HepG2 (cell line): ENCODE results near the gene SMAP2. TPM values are rescaled to one million over a fixed set of nuclear protein-coding genes. Genes with fewer than 3 reads are reported as not detected.

ENCODE experiments used
- CREB1 ChIP-seq, 2 experiments: fragments of 450-650 bp in 1 of 2; IDR thresholded peaks; 2 replicates each; pipeline ENCODE4 v1.6.1; 2016 to 2017; ENCODE audit warnings: control low read depth in 1 of 2, mild to moderate bottlenecking in 1 of 2, missing compliant biosample characterization in 1 of 2, missing genetic modification characterization in 1 of 2
- FOXJ3 ChIP-seq: sonication (generic); formaldehyde crosslinking; IDR thresholded peaks from 2 replicates; pipeline ENCODE4 v1.4.0; 2020; ENCODE audit warnings: missing genetic modification reagents, mild to moderate bottlenecking, borderline replicate concordance
- FOXO4 ChIP-seq: sonication (generic); formaldehyde crosslinking; conservative IDR thresholded peaks from 2 replicates; pipeline ENCODE4 v1.8.1; 2023; ENCODE audit warnings: missing genetic modification reagents
- GPN1 ChIP-seq: sonication (generic); formaldehyde crosslinking; IDR thresholded peaks from 2 replicates; pipeline ENCODE4 v1.5.1; 2020; ENCODE audit warnings: missing genetic modification reagents, borderline replicate concordance
- KMT2A ChIP-seq: sonication (generic); formaldehyde crosslinking; IDR thresholded peaks from 2 replicates; pipeline ENCODE4 v1.4.0; 2020; ENCODE audit warnings: missing genetic modification reagents
- MYC ChIP-seq: sonication (generic); formaldehyde crosslinking; IDR thresholded peaks from 2 replicates; pipeline ENCODE4 v1.9.0; 2021; ENCODE audit warnings: missing genetic modification reagents, borderline replicate concordance
- RNF2 ChIP-seq: fragments of 450-650 bp; conservative IDR thresholded peaks from 2 replicates; pipeline ENCODE4 v1.6.1; 2016; ENCODE audit warnings: low read depth
- TAF1 ChIP-seq: sonication (generic); formaldehyde crosslinking; IDR thresholded peaks from 2 replicates; pipeline ENCODE4 v1.4.0; 2020; ENCODE audit warnings: missing genetic modification reagents
- ZBTB10 ChIP-seq: sonication (generic); formaldehyde crosslinking; IDR thresholded peaks from 2 replicates; pipeline ENCODE4 v1.4.0; 2020; ENCODE audit warnings: missing genetic modification reagents, borderline replicate concordance
- ZBTB21 ChIP-seq: sonication (generic); formaldehyde crosslinking; IDR thresholded peaks from 2 replicates; pipeline ENCODE4 v1.4.0; 2020; ENCODE audit warnings: missing genetic modification reagents
- ZFP36L1 ChIP-seq: sonication (generic); formaldehyde crosslinking; IDR thresholded peaks from 2 replicates; pipeline ENCODE4 v1.8.0; 2022; ENCODE audit warnings: mild to moderate bottlenecking, missing genetic modification reagents, moderate library complexity
- ZNF275 ChIP-seq: sonication (generic); formaldehyde crosslinking; IDR thresholded peaks from 2 replicates; pipeline ENCODE4 v1.8.0; 2022; ENCODE audit warnings: missing genetic modification reagents, mild to moderate bottlenecking, inconsistent platforms, borderline replicate concordance
- ZNF335 ChIP-seq: sonication (generic); formaldehyde crosslinking; IDR thresholded peaks from 2 replicates; pipeline ENCODE4 v1.4.0; 2020; ENCODE audit warnings: missing genetic modification reagents
- ZNF567 ChIP-seq: sonication (generic); formaldehyde crosslinking; IDR thresholded peaks from 2 replicates; pipeline ENCODE4 v1.8.1; 2023; ENCODE audit warnings: mild to moderate bottlenecking, missing genetic modification reagents, borderline replicate concordance
- ZNF776 ChIP-seq: sonication (generic); formaldehyde crosslinking; IDR thresholded peaks from 2 replicates; pipeline ENCODE4 v1.4.0; 2020; ENCODE audit warnings: mild to moderate bottlenecking, missing genetic modification reagents
- ZSCAN21 ChIP-seq: sonication (generic); formaldehyde crosslinking; IDR thresholded peaks from 2 replicates; pipeline ENCODE4 v1.8.0; 2022; ENCODE audit warnings: mild to moderate bottlenecking, missing genetic modification reagents, moderate library complexity, borderline replicate concordance
- polyA plus RNA-seq, 8 experiments: library from polyadenylated mRNA; depleted of rRNA in 3 of 8; stranded (reverse) in 7 of 8; unstranded in 1 of 8; fragments of >200 nt; fragmentation: Illumina TruSeq in 4 of 8; extraction: Trizol in 4 of 8; gene quantifications; 2 replicates each; pipeline versions ENCODE4 v1.2.1 to v1.2.3, GENCODE V29; 2011 to 2016; ENCODE audit warnings: low read depth in 4 of 8, missing spikeins in 1 of 8, mixed read lengths in 1 of 8; ENCODE audit not compliant: insufficient read depth in 1 of 8
- total RNA-seq, 5 experiments: library from RNA; depleted of rRNA; stranded (reverse); fragments of >200 nt; fragmentation: Illumina TruSeq; extraction: Trizol; gene quantifications; 2 replicates each; pipeline ENCODE4 v1.2.3, GENCODE V29; 2016; ENCODE audit warnings: low read depth in 1 of 5
- TF ChIP-seq, protein P1 (sequence below): sonication (generic); formaldehyde crosslinking; IDR thresholded peaks from 2 replicates; pipeline ENCODE4 v1.4.0; 2020; ENCODE audit warnings: mild to moderate bottlenecking, missing genetic modification reagents

The SMAP2 gene
- total and polyA plus RNA-seq, 2 of the 13 experiments (the other 11 are each of a cell fraction or from before 2014, with no cell fraction given), result 19.0 to 22.3 TPM

- TF ChIP-seq ZBTB10, result no peak
- peak; percentile 87; the same call in 1 of the 2 replicates for TF ChIP-seq ZFP36L1 (CRISPR knock-in tag)
- TF ChIP-seq FOXJ3 (CRISPR knock-in tag), result no peak
- 0 out of 2 replicates have a peak, but pooled peaks have one; percentile 38 for TF ChIP-seq RNF2
- peak; percentile 74 for TF ChIP-seq MYC (CRISPR knock-in tag)
- TF ChIP-seq ZNF335 (CRISPR knock-in tag), result no peak; the same call in 1 of the 2 replicates
- no peak for TF ChIP-seq ZBTB21 (CRISPR knock-in tag)
- 0 out of 2 replicates have a peak, but pooled peaks have one; percentile 80 for TF ChIP-seq FOXO4 (CRISPR knock-in tag)
- peak; percentile 91 for TF ChIP-seq TAF1 (CRISPR knock-in tag)
- no peak for TF ChIP-seq CREB1 (IDR thresholded peaks at IDR 0.05)
- TF ChIP-seq CREB1 (CRISPR knock-in tag; IDR thresholded peaks at IDR 0.05), result no peak
- TF ChIP-seq ZSCAN21, result peak; percentile 92
- TF ChIP-seq ZNF567 (CRISPR knock-in tag), result 0 out of 2 replicates have a peak, but pooled peaks have one; percentile 59
- peak; percentile 81; the same call in 1 of the 2 replicates for TF ChIP-seq ZNF275 (CRISPR knock-in tag)
- TF ChIP-seq, protein P1, sequence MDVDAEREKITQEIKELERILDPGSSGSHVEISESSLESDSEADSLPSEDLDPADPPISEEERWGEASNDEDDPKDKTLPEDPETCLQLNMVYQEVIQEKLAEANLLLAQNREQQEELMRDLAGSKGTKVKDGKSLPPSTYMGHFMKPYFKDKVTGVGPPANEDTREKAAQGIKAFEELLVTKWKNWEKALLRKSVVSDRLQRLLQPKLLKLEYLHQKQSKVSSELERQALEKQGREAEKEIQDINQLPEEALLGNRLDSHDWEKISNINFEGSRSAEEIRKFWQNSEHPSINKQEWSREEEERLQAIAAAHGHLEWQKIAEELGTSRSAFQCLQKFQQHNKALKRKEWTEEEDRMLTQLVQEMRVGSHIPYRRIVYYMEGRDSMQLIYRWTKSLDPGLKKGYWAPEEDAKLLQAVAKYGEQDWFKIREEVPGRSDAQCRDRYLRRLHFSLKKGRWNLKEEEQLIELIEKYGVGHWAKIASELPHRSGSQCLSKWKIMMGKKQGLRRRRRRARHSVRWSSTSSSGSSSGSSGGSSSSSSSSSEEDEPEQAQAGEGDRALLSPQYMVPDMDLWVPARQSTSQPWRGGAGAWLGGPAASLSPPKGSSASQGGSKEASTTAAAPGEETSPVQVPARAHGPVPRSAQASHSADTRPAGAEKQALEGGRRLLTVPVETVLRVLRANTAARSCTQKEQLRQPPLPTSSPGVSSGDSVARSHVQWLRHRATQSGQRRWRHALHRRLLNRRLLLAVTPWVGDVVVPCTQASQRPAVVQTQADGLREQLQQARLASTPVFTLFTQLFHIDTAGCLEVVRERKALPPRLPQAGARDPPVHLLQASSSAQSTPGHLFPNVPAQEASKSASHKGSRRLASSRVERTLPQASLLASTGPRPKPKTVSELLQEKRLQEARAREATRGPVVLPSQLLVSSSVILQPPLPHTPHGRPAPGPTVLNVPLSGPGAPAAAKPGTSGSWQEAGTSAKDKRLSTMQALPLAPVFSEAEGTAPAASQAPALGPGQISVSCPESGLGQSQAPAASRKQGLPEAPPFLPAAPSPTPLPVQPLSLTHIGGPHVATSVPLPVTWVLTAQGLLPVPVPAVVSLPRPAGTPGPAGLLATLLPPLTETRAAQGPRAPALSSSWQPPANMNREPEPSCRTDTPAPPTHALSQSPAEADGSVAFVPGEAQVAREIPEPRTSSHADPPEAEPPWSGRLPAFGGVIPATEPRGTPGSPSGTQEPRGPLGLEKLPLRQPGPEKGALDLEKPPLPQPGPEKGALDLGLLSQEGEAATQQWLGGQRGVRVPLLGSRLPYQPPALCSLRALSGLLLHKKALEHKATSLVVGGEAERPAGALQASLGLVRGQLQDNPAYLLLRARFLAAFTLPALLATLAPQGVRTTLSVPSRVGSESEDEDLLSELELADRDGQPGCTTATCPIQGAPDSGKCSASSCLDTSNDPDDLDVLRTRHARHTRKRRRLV (CRISPR knock-in tag), result no peak
- no peak for TF ChIP-seq GPN1
- peak; percentile 90 for TF ChIP-seq KMT2A (CRISPR knock-in tag)
- peak; percentile 84; the same call in 1 of the 2 replicates for TF ChIP-seq ZNF776 (CRISPR knock-in tag)
These were observed 76.4 kb downstream of the SMAP2 start, which contains the start of gene ZFP69B (continued) for GRCh38 chr1:40449684-40450494.
